D721Med (cell line): Measurements from ENCODE around the gene GEN1.

Source experiments
- DNase-seq: peaks from one replicate; pipeline ENCODE4 v3.0.0; 2011; ENCODE audit warnings: low spot score; ENCODE audit not compliant: insufficient read length
- FAIRE-seq: peaks from 2 replicates; lab custom pipeline; 2011; peaks lifted over from hg19 to GRCh38; lab: Jason Lieb, UNC
- CTCF ChIP-seq: IDR thresholded peaks from 2 replicates; pipeline ENCODE4 v1.5.1; 2012; ENCODE audit warnings: mild to moderate bottlenecking, control low read depth; ENCODE audit not compliant: insufficient read depth; ENCODE audit errors: missing control alignments

GEN1 gene

GRCh38 chr2:17800693-17801458 lies 46.9 kb downstream of the GEN1 start:
- TF ChIP-seq CTCF: no peak
- DNase-seq (no peak), FAIRE-seq (no peak)

- DNase-seq (no peak), FAIRE-seq (no peak)
- TF ChIP-seq CTCF: no peak
Observed at GRCh38 chr2:17803497-17803896, 49.6 kb downstream of the GEN1 start.

GRCh38 chr2:17804358-17804757 lies 50.4 kb downstream of the GEN1 start:
- TF ChIP-seq CTCF: no peak
- DNase-seq: no peak
- no peak for FAIRE-seq

- no peak for TF ChIP-seq CTCF
- FAIRE-seq: no peak
- no peak for DNase-seq
Observed at GRCh38 chr2:17805166-17805565, 51.2 kb downstream of the GEN1 start.

- no peak for TF ChIP-seq CTCF
- no peak for DNase-seq
- FAIRE-seq: no peak
Observed at GRCh38 chr2:17805717-17806363, 51.9 kb downstream of the GEN1 start.

- FAIRE-seq: no peak
- no peak for DNase-seq
- TF ChIP-seq CTCF: no peak
Observed at GRCh38 chr2:17813010-17813741, 59.2 kb downstream of the GEN1 start.
